Transverse colon (tissue), 4 donors: Measurements from ENCODE around the gene CCDC24. TPM values are rescaled to one million over a fixed set of nuclear protein-coding genes. Genes with fewer than 3 reads are reported as not detected.

Experiments used
- DNase-seq: peaks from one replicate; pipeline ENCODE4 v3.0.0-alpha.2; 2019
- H3K27ac ChIP-seq, 4 donors: fragments of 200-600 bp; sonication (generic); 2 replicates each; pipeline ENCODE4 v1.5.1; 2016 to 2018; ENCODE audit warnings: inconsistent platforms in 4 of 4
- H3K27me3 ChIP-seq: fragments of 200-600 bp; sonication (generic); 2 replicates; pipeline ENCODE4 v1.5.1; 2017; ENCODE audit warnings: inconsistent platforms
- H3K36me3 ChIP-seq, 4 donors: fragments of 200-600 bp; sonication (generic); 2 replicates each; pipeline ENCODE4 v1.5.1; 2017 to 2019; ENCODE audit warnings: inconsistent platforms in 4 of 4
- H3K4me1 ChIP-seq, 4 donors: fragments of 200-600 bp; sonication (generic); 2 replicates each; pipeline ENCODE4 v1.5.1; 2017 to 2020; ENCODE audit warnings: inconsistent platforms in 4 of 4
- H3K4me3 ChIP-seq, 4 donors: fragments of 200-600 bp; sonication (generic); 1 replicate in 1 of 4; 2 replicates in 3 of 4; pipeline versions ENCODE4 v1.5.1 to v1.6.1; 2017 to 2019; ENCODE audit warnings: inconsistent platforms in 4 of 4
- H3K9me3 ChIP-seq, 2 donors: fragments of 200-600 bp; sonication (generic); 2 replicates each; pipeline ENCODE4 v1.5.1; 2017 to 2019; ENCODE audit warnings: inconsistent platforms in 2 of 2
- CTCF ChIP-seq, 5 experiments: fragments of 200-600 bp in 3 of 5; fragments of 450-650 bp in 2 of 5; sonication (generic) in 3 of 5; IDR thresholded peaks; 1 replicate in 2 of 5; 2 replicates in 3 of 5; pipeline ENCODE4 v1.5.1; 2016 to 2017; ENCODE audit warnings: antibody characterized with exemption in 5 of 5, inconsistent platforms in 3 of 5, mild to moderate bottlenecking in 2 of 5, moderate library complexity in 1 of 5
- EP300 ChIP-seq: sonication (generic); formaldehyde crosslinking; IDR thresholded peaks from one replicate; pipeline ENCODE4 v1.6.1; 2017; ENCODE audit warnings: antibody characterized with exemption, low read depth
- POLR2A ChIP-seq: fragments of 450-650 bp; IDR thresholded peaks from one replicate; pipeline ENCODE4 v1.6.1; 2016; ENCODE audit warnings: antibody characterized with exemption, mild to moderate bottlenecking, moderate library complexity
- POLR2AphosphoS5 ChIP-seq, 3 donors: sonication (generic); formaldehyde crosslinking; IDR thresholded peaks; one replicate each; pipeline ENCODE4 v1.6.1; 2016; ENCODE audit warnings: antibody characterized with exemption in 3 of 3
- WGBS, 2 donors: methylation state at CpG; one replicate each; pipeline ENCODE4 v1.1.5; 2018; ENCODE audit warnings: low coverage in 1 of 2; 5-methylcytosine and 5-hydroxymethylcytosine counted together
- in situ Hi-C, 4 donors: fragments of 200-750 bp; cut with MboI; loops; one replicate each; pipeline versions ENCODE4 v1.15.0 to v1.15.1; 2017; ENCODE audit warnings: low sequenced_read_pairs in 3 of 4, low pct_ligation_motif_present in 1 of 4, low pct_unique_long_range_greater_than_20kb in 1 of 4
- intact Hi-C: fragments of 100-400 bp; cut with DNase I; formaldehyde crosslinking; loops from one replicate; pipeline ENCODE4 v1.15.1; 2023; ENCODE audit warnings: low total_unique reads
- total RNA-seq, 4 donors: library from RNA; depleted of rRNA; stranded (reverse); fragments of >200 nt; gene quantifications; one replicate each; pipeline ENCODE4 v1.1.0, GENCODE V29; 2016

Gene CCDC24
- total RNA-seq, 4 donors from 2014 or later, result 13.8 to 22.0 (median 17.6) TPM

- in situ Hi-C loops, result loop anchor here in 3 of 4 donors (5.0 to 25.0 kb wide), 3 partner anchors 37 to 282 kb away; partner anchors contain the start of gene CCDC24 (in 1 of the 3)
These were observed 52.8 kb downstream of the CCDC24 start for GRCh38 chr1:44044071-44044801.

GRCh38 chr1:44045064-44045463 lies 53.7 kb downstream of the CCDC24 start:
- no peak for DNase-seq
- no peak for TF ChIP-seq CTCF (IDR thresholded peaks at IDR 0.05)
- no peak for TF ChIP-seq POLR2A
- TF ChIP-seq POLR2AphosphoS5 (IDR thresholded peaks at IDR 0.05), result no peak
- H3K4me1 ChIP-seq, result peaks cover 0 to 8% (median 5%) of the 10 kb centered on the region in 4 donors
- WGBS, 2 donors, result 75 to 76% methylated on average over 7 to 9 of the region's 9 CpGs
- no peaks in the 10 kb centered on the region for H3K9me3 ChIP-seq
- H3K27me3 ChIP-seq, result no peaks in the 10 kb centered on the region
- in situ Hi-C loops, result loop anchor here in 2 of 4 donors (10.0 to 25.0 kb wide), 2 partner anchors 50 to 283 kb away; partner anchors contain the start of gene CCDC24 (in 1 of the 2)
- H3K27ac ChIP-seq, result no peak overlapping the region
- no peaks in the 10 kb centered on the region for H3K36me3 ChIP-seq
- intact Hi-C loops, result loop anchor here (5.0 to 10.0 kb wide), 2 partner anchors 38 to 520 kb away; no protein-coding TSS in a partner anchor
- H3K4me3 ChIP-seq, result no peak overlapping the region

More at GRCh38 chr1:44044071-44044801, 52.8 kb downstream of the CCDC24 start:
- H3K9me3 ChIP-seq, result no peaks in the 10 kb centered on the region
- H3K27ac ChIP-seq, result no peak overlapping the region
- no peaks in the 10 kb centered on the region for H3K36me3 ChIP-seq
- intact Hi-C loops, result loop anchor here (10.0 kb wide), 1 partner anchor 519 kb away; no protein-coding TSS in a partner anchor
- peaks cover 0 to 8% (median 5%) of the 10 kb centered on the region in 4 donors for H3K4me1 ChIP-seq
- H3K4me3 ChIP-seq, result no peak overlapping the region
- TF ChIP-seq EP300 (no peak), POLR2AphosphoS5 (IDR thresholded peaks at IDR 0.05) (no peak), CTCF (IDR thresholded peaks at IDR 0.05) (no peak), POLR2A (no peak)
- no peaks in the 10 kb centered on the region for H3K27me3 ChIP-seq
- WGBS, 2 donors, result 85 to 100% methylated on average over 1 to 7 of the region's 7 CpGs
- DNase-seq, result no peak

Other genes starting within 250 kb of the CCDC24 start
- gene ARTN, start 57.8 kb upstream of the CCDC24 start, total RNA-seq, result 10 to 100 TPM in 1 of 4 donors, 1 to 10 TPM in 2, under 1 TPM in 1; 0.96 to 17.5 (median 1.9) TPM
- 10 to 100 TPM; 22.7 to 64.9 (median 36.5) TPM for gene IPO13, start 44.6 kb upstream of the CCDC24 start, total RNA-seq
- 10 to 100 TPM; 13.1 to 29.4 (median 17.1) TPM for gene DPH2, start 21.6 kb upstream of the CCDC24 start, total RNA-seq
- gene ATP6V0B, start 16.6 kb upstream of the CCDC24 start, total RNA-seq, result 100 to 1,000 TPM in 2 of 4 donors, 10 to 100 TPM in 2; 29.2 to 203 (median 97.9) TPM
- 10 to 100 TPM; 16.5 to 19.5 (median 18.6) TPM for gene B4GALT2, start 12.4 kb upstream of the CCDC24 start, total RNA-seq
- gene SLC6A9, start 39.9 kb downstream of the CCDC24 start, total RNA-seq, result 10 to 100 TPM; 22.4 to 31.8 (median 29.5) TPM
- not detected for gene KLF17, start 127.2 kb downstream of the CCDC24 start, total RNA-seq
- not detected for gene KLF18, start 150.0 kb downstream of the CCDC24 start, total RNA-seq
- gene DMAP1, start 221.9 kb downstream of the CCDC24 start, total RNA-seq, result 100 to 1,000 TPM in 2 of 4 donors, 10 to 100 TPM in 2; 57.8 to 130 (median 93.6) TPM